Measurements from ENCODE around the gene CXXC5. TPM values are rescaled to one million over a fixed set of nuclear protein-coding genes. Genes with fewer than 3 reads are reported as not detected.

The CXXC5 gene
- total RNA-seq, 1 experiment from 2014 or later: 57.2 TPM

GRCh38 chr5:139642213-139642612 is 5.9 kb upstream of the CXXC5 start:
- TF ChIP-seq CTCF (conservative IDR thresholded peaks at IDR 0.05; ENCODE audit: low read depth, low read length) (no peak), EZH2 (IDR thresholded peaks at IDR 0.05; ENCODE audit: borderline replicate concordance, low read depth, low read length, poor library complexity, severe bottlenecking) (no peak)
- H3K27ac ChIP-seq (ENCODE audit: low read depth, low read length, poor library complexity, severe bottlenecking): no peak overlapping the region
- H3K9me3 ChIP-seq (ENCODE audit: low read depth, low read length, poor library complexity, severe bottlenecking): no peaks in the 10 kb centered on the region
- POLR2A ChIA-PET (ENCODE audit: low non-redundant PET): no interaction called here
- BruUV-seq (replicated peaks): no TSS peak
- CTCF ChIA-PET: no interaction called here
- H3K4me1 ChIP-seq (ENCODE audit: insufficient read depth, low read length, poor library complexity, severe bottlenecking): peaks cover 28% of the 10 kb centered on the region
- H3K36me3 ChIP-seq (ENCODE audit: insufficient read depth, low read length, poor library complexity, severe bottlenecking): no peaks in the 10 kb centered on the region
- intact Hi-C loops (cut with micrococcal nuclease; ENCODE audit: unreplicated experiment): no loop called here
- no peak for DNase-seq (ENCODE audit: low spot score)
- no peak overlapping the region for H3K4me3 ChIP-seq (ENCODE audit: low read depth, low read length, poor library complexity, severe bottlenecking)
- H3K27me3 ChIP-seq (replicated peaks; ENCODE audit: insufficient read depth, low read depth, low read length, poor library complexity): no peaks in the 10 kb centered on the region

- intact Hi-C loops (cut with micrococcal nuclease; ENCODE audit: unreplicated experiment): no loop called here
- H3K4me1 ChIP-seq (ENCODE audit: insufficient read depth, low read length, poor library complexity, severe bottlenecking): peaks cover 23% of the 10 kb centered on the region
- H3K27ac ChIP-seq (ENCODE audit: low read depth, low read length, poor library complexity, severe bottlenecking): no peak overlapping the region
- no peaks in the 10 kb centered on the region for H3K9me3 ChIP-seq (ENCODE audit: low read depth, low read length, poor library complexity, severe bottlenecking)
- TF ChIP-seq EZH2 (IDR thresholded peaks at IDR 0.05; ENCODE audit: borderline replicate concordance, low read depth, low read length, poor library complexity, severe bottlenecking): no peak
- TF ChIP-seq CTCF (conservative IDR thresholded peaks at IDR 0.05; ENCODE audit: low read depth, low read length): no peak
- DNase-seq (ENCODE audit: low spot score): no peak
- H3K36me3 ChIP-seq (ENCODE audit: insufficient read depth, low read length, poor library complexity, severe bottlenecking): no peaks in the 10 kb centered on the region
- POLR2A ChIA-PET (ENCODE audit: low non-redundant PET): no interaction called here
- CTCF ChIA-PET: no interaction called here
- no peak overlapping the region for H3K4me3 ChIP-seq (ENCODE audit: low read depth, low read length, poor library complexity, severe bottlenecking)
- BruUV-seq (replicated peaks): no TSS peak
- H3K27me3 ChIP-seq (replicated peaks; ENCODE audit: insufficient read depth, low read depth, low read length, poor library complexity): no peaks in the 10 kb centered on the region
These were observed 5.0 kb upstream of the CXXC5 start for GRCh38 chr5:139642891-139643871.

GRCh38 chr5:139644001-139644456 is 4.1 kb upstream of the CXXC5 start:
- no peak overlapping the region for H3K4me3 ChIP-seq (ENCODE audit: low read depth, low read length, poor library complexity, severe bottlenecking)
- H3K9me3 ChIP-seq (ENCODE audit: low read depth, low read length, poor library complexity, severe bottlenecking): no peaks in the 10 kb centered on the region
- DNase-seq (ENCODE audit: low spot score): no peak
- TF ChIP-seq EZH2 (IDR thresholded peaks at IDR 0.05; ENCODE audit: borderline replicate concordance, low read depth, low read length, poor library complexity, severe bottlenecking): no peak
- no peak for TF ChIP-seq CTCF (conservative IDR thresholded peaks at IDR 0.05; ENCODE audit: low read depth, low read length)
- no TSS peak for BruUV-seq (replicated peaks)
- peaks cover 14% of the 10 kb centered on the region for H3K4me1 ChIP-seq (ENCODE audit: insufficient read depth, low read length, poor library complexity, severe bottlenecking)
- no peaks in the 10 kb centered on the region for H3K27me3 ChIP-seq (replicated peaks; ENCODE audit: insufficient read depth, low read depth, low read length, poor library complexity)
- intact Hi-C loops (cut with micrococcal nuclease; ENCODE audit: unreplicated experiment): no loop called here
- H3K36me3 ChIP-seq (ENCODE audit: insufficient read depth, low read length, poor library complexity, severe bottlenecking): no peaks in the 10 kb centered on the region
- CTCF ChIA-PET: no interaction called here
- H3K27ac ChIP-seq (ENCODE audit: low read depth, low read length, poor library complexity, severe bottlenecking): no peak overlapping the region
- POLR2A ChIA-PET (ENCODE audit: low non-redundant PET): no interaction called here
